C4-2B (cell line): ENCODE measurements around the gene DPYSL3.

ENCODE experiments used
- ZFX ChIP-seq: fragments of 450-650 bp; IDR thresholded peaks from 2 replicates; pipeline ENCODE4 v1.6.1; 2017
- TF ChIP-seq, protein P1 (sequence below): fragments of 450-650 bp; conservative IDR thresholded peaks from 2 replicates; pipeline ENCODE4 v1.5.1; 2017; ENCODE audit warnings: mild to moderate bottlenecking

DNA sequence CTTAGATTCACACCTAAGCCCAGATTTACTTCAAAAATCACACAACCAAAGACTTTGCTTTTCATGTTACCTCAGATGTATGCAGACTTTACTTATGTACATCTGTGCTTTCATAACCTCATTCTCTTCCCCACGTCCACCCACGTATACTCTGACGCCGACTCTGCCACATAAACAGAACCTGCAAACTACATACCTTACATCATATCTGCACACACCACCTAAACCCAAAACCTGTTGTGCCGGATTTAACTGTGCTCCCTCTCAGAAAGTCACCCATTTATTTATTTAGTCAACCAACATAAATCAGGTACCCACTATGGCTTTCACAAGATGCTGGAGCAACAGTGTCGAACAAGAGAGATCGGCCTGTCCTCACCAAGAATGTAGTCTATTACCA, 1.0 kb upstream of the DPYSL3 start:
- TF ChIP-seq, protein P1, sequence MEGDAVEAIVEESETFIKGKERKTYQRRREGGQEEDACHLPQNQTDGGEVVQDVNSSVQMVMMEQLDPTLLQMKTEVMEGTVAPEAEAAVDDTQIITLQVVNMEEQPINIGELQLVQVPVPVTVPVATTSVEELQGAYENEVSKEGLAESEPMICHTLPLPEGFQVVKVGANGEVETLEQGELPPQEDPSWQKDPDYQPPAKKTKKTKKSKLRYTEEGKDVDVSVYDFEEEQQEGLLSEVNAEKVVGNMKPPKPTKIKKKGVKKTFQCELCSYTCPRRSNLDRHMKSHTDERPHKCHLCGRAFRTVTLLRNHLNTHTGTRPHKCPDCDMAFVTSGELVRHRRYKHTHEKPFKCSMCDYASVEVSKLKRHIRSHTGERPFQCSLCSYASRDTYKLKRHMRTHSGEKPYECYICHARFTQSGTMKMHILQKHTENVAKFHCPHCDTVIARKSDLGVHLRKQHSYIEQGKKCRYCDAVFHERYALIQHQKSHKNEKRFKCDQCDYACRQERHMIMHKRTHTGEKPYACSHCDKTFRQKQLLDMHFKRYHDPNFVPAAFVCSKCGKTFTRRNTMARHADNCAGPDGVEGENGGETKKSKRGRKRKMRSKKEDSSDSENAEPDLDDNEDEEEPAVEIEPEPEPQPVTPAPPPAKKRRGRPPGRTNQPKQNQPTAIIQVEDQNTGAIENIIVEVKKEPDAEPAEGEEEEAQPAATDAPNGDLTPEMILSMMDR: no peak
- no peak for TF ChIP-seq ZFX
